Measurements from ENCODE around the gene DEF6.
"Not testable (repeated sequence)": the region's sequence is repeated elsewhere in the genome, so short reads cannot be mapped to it uniquely, and the experiment has no call there.

Gene DEF6

DNA sequence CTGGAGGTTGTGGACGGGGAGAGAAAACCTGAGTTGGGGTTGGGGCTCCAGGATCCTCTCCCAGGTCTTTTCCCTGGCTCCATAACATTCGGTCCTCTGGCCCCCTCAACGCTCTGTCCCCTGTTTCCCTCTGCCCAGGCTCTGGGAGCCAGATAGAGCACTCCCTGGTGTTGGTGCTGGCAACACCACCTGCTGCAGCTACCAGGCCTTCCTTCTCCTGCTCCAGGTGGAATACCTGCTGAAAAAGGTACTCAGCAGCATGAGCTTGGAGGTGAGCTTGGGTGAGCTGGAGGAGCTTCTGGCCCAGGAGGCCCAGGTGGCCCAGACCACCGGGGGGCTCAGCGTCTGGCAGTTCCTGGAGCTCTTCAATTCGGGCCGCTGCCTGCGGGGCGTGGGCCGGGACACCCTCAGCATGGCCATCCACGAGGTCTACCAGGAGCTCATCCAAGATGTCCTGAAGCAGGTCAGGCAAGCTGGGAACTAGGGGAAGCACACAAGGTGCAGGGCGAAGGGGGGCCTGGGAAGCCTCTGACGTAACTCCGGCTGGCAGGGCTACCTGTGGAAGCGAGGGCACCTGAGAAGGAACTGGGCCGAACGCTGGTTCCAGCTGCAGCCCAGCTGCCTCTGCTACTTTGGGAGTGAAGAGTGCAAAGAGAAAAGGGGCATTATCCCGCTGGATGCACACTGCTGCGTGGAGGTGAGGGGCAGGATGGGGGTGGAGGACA, 14.6 kb downstream of the DEF6 start:
- DNase-seq: no peak

GRCh38 chr6:35312807-35313206, 15.2 kb downstream of the DEF6 start:
- no peak for DNase-seq

DNA sequence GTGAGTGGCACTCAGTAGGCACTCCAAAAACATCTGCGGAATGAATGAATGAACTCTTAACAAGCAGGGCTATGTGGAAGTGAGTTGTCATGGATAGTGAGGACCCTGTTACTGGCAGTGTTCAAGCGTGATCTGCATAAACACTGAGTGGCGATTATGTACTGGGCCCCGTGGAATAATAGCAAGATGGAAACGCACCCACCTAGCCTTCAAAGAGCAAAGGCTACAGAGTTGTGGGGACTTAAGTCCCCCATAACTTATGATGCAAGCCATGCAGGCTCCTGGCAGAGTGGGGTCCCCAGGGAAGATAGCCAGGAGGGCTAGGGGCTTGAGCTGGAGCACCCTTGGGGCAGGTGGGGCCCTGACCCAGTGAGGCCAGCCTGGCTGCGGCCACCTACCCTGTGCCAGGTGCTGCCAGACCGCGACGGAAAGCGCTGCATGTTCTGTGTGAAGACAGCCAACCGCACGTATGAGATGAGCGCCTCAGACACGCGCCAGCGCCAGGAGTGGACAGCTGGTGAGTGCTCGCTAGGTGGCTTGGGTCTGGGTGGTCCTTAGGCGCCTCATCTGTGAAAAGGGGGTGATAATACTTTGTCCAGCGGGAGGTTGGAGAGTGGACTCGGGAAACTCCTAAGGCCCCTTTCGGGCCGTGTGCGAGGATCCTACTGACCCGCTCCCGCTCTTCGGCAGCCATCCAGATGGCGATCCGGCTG, 20.0 kb downstream of the DEF6 start:
- DNase-seq: peak; percentile 94

DNA sequence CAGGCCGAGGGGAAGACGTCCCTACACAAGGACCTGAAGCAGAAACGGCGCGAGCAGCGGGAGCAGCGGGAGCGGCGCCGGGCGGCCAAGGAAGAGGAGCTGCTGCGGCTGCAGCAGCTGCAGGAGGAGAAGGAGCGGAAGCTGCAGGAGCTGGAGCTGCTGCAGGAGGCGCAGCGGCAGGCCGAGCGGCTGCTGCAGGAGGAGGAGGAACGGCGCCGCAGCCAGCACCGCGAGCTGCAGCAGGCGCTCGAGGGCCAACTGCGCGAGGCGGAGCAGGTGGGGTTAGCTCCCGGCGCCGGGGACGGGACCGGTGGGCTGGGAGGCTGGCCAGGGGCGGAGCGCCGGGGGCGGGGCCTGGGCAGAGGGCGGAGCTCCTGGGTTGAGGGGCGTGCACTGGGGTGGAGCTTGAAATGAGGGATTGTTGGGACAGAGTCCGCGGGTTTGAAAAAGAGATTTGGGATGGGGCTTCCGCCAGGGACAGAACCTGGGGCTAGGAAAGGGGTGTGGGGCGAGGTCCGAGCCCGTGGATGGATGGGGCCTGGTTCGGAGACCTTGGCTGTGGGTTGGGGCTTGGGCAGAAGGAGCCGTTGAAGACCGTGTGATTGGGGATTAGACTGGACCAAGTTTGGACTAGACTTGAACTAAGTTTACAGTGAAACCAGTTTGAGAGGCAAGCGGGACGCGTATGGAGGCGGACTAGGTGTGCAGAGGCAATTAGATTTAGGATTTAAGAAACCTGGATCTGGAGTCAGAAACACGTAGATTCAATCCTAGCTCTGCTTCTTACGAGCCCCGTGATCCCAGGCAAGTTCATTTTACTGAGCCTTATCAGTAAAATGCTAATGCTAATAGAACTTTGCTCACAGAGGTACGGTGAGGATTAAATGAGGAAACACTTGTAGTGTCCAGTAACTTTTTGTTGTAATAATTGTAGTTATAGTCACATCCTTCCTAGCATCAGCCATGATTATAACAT, 20.9 kb downstream of the DEF6 start:
- DNase-seq: peak; percentile 95

- no peak for DNase-seq
Measured at GRCh38 chr6:35319346-35320030, 21.9 kb downstream of the DEF6 start.

DNA sequence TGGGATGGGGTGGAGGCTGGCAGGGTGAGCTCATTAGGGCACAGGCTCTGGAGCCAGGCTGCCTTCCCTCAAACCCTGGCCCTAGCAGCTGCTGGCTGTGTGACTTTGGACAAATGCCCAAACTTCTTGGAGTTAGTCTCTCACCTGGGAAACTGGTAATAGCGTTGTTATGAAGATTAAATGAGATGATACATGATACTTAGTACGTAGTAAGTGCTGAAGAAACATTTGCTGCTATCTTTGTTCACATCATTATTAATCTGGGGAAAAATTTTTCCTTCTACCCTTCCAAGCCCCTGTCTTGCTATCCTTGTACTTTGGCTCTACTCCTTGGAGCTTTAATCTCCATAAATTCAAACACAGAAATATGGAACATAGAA, 22.4 kb downstream of the DEF6 start:
- no peak for DNase-seq

GRCh38 chr6:35321091-35321490, 23.5 kb downstream of the DEF6 start:
- DNase-seq: no peak

- DNase-seq: peak; percentile 31
Measured at GRCh38 chr6:35327349-35328027, 29.9 kb downstream of the DEF6 start.

DNA sequence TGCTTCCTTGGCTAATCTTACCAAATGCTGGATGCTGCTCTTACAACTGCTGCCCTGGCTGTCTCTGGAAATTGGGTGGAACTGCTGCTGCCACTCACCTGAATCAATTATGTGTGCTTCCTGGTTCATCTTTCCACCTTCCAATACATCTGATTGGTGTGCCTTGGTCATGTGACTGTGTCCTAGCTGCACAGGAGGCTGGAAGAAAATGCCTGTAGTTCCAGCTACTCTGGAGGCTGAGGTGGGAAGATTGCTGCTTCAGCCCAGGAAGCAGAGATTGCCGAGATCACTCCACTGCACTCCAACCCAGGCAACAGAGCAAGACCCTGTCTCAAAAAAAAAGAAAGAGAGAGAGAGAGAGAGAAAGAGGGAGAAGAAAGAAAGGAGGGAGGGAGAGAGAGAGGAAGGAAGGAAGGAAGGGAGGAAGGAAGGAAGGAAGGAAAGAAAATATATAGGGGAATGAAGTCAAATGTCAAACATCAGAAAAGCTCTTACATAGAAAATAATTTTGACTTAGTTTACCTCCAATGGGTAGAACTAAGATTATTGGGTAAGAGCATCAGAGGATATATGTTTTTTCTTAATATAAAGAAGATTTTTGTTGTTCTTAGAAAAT, 30.6 kb downstream of the DEF6 start:
- no peak for DNase-seq

- not testable (repeated sequence) for DNase-seq
Measured at GRCh38 chr6:35328965-35329364, 31.3 kb downstream of the DEF6 start.

DNA sequence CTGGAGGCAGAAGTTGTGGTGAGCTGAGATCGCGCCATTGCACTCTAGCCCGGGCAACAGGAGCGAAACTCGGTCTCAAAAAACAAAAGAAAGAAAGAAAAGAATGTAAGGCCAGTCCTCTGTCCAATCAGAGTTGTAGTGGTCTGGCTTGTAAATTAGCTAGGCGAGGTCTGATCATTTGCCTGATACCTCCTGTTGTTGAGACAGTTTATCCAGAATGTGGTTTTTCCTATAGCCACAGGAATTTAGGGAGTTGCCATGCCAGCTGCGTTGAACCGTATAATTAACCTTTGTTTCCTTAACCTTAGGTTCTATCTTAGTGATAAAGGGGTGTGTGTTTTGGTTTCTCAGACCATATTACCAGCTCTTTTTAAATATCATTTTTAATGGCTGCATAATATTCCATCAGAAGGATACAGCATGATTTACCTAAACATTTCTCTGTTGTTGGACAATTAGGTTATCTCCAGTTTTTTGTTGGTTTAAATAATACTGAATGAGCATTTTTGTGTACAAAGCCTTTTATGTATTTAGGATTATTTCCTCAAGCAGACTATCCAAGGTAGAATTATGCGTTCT, 33.0 kb downstream of the DEF6 start:
- DNase-seq: no peak

DNA sequence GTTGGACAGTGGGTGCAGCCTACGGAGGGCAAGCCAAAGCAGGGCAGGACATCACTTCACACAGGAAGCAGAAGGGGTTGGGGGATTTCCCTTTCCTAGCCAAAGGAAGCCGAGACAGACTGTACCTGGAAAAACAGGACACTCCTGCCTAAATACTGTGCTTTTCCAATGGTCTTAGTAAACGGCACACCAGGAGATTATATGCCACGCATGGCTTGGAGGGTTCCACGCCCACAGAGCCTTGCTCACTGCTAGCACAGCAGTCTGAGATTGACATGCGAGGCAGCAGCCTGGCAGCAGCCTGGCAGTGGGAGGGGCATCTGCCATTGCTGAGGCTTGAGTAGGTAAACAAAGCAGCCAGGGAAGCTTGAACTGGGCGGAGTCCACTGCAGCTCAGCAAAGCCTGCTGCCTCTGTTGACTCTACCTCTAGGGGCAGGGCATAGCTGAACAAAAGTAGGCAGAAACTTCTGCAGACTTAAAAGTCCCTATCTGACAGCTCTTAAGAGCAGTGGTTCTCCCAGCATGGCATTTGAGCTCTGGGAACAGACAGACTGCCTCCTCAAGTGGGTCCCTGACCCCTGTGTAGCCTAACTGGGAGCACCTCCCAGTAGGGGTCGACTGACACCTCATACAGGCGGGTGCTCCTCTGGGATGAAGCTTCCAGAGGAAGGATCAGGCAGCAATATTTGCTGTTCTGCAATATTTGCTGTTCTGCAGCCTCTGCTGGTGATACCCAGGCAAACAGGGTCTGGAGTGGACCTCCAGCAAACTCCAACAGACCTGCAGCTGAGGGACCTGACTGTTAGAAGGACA, 34.7 kb downstream of the DEF6 start:
- DNase-seq: not testable (repeated sequence)

GRCh38 chr6:35341557-35341956, 43.9 kb downstream of the DEF6 start:
- DNase-seq: no peak

GRCh38 chr6:35342258-35343091, 44.9 kb downstream of the DEF6 start, which contains the start of gene PPARD:
Gene PPARD, plus strand, starts transcription at chr6:35342558. Its CDS starts 68,530 bp downstream, at chr6:35411088.
- DNase-seq: peak; percentile 96

GRCh38 chr6:35343092-35343834, 45.6 kb downstream of the DEF6 start:
- DNase-seq: peak; percentile 6

GRCh38 chr6:35343835-35344550, 46.4 kb downstream of the DEF6 start:
- no peak for DNase-seq

GRCh38 chr6:35351422-35351821, 53.8 kb downstream of the DEF6 start:
- no peak for DNase-seq

DNA sequence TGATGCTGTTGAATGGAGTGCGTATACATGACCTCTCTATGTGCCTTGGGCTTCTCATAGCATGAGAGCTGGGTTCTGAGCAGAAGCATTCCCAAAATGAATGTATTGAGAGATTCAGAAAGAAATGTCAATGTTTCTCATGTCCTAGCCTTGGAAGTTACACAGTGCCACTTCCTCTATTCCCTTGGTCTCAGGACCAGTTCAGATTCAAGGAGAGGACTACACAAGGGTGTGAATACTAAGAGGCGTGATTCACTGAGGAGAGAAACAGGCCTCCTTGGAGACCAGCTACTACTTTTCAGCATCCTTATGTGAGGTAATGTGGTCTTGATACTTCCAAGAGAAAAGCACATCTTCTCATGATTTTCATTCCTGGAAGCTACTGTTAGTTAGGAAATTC, 55.1 kb downstream of the DEF6 start:
- DNase-seq: no peak

Data from retina (tissue), 1 donor.